Measurements from ENCODE around the gene ESF1.

ESF1 gene

DNA sequence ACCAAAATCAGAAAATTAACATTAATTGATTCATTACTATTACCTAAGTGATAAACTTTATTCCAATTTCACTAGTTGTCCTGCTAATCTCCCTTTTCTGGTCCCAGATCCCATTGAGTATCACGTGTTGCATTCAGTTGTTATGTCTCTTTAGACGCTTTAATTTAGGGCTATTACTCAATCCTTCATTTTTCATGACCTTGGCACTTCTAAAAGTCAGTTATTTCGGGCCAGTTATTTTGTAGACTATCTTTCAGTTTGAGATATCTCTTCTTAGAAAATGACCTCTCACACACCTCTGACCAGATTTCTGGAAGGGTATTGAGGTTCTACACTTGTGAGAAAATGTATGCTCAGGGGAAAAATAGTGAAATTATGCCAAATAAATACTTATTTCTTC is 112.0 kb downstream of the ESF1 start:
- DNase-seq: no peak

- no peak for DNase-seq
Observed at GRCh38 chr20:13671916-13672378, 112.8 kb downstream of the ESF1 start.

- DNase-seq: no peak
Observed at GRCh38 chr20:13671512-13671911, 113.2 kb downstream of the ESF1 start.

GRCh38 chr20:13670160-13670559 is 114.6 kb downstream of the ESF1 start:
- no peak for DNase-seq

DNA sequence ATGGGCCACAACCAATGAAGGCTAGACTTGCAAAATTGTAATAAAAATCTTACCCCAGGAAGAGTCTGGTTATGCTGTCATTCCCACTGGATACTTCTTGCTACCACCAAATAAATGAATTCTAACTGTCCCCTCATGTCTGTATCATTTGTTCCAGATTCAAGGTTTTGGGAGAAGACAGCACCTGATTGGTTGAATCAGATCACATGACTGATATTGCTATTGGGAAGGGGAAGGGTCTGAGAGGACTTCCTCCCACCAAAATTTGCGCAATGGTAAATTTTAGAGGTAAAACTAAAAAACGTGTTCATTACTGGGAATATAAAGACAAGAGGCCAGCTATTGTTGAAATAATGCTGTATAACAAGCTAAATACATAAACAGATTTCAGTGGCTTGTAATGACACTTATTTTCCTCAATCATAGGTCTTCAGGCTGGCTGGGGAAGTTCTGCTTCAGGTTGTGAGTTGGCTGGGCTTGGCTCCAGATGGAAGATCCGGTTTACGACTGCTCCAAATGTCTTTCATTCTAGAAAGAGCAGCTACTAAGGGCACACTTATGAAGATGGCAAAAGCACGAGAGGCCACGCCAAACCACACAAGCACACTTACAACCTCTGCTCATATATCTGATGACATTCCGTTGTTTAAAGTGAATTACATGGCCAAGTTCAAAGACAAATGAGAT is 118.9 kb downstream of the ESF1 start:
- no peak for DNase-seq
